Measurements from ENCODE around the gene AQP6. TPM values are rescaled to one million over a fixed set of nuclear protein-coding genes. Genes with fewer than 3 reads are reported as not detected.

The AQP6 gene
- total RNA-seq, 1 donor from 2014 or later = not detected

DNA sequence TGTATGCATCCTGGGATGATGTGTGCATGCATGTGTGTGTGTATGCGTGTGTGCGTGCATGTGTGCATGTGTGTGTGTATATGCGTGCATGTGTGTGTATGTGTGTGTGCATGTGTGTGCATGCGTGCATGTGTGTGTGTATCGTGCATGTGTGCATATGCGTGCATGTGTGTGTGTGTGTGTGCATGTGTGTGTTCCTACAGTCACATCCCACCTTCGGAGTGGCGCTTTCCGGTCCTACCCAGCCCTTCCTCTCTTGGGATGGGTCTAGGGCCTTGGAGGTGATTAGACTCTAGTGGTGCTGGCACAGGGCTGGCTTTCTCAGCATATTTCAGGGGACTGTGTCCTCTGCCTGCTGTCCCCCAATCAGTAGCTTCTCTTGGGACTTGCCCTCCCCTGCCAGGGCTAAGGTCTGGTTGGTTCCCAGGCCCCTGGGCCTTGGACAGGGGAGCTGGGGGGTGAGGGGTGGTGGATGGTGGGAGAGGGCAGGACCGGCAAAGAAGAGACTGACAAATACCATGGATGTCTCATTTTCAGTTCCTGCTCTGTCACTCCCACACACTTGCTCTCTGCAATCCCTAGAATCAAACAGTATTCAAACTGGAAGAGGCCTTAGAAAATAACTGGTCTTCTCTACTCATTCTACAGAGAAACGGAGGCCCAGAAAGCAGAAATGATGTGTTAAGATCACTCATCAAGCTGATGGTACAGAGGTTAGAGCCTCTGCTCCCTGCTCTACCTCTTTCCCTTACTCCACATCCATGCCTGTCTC is 47.1 kb upstream of the AQP6 start:
- TF ChIP-seq, protein P1, sequence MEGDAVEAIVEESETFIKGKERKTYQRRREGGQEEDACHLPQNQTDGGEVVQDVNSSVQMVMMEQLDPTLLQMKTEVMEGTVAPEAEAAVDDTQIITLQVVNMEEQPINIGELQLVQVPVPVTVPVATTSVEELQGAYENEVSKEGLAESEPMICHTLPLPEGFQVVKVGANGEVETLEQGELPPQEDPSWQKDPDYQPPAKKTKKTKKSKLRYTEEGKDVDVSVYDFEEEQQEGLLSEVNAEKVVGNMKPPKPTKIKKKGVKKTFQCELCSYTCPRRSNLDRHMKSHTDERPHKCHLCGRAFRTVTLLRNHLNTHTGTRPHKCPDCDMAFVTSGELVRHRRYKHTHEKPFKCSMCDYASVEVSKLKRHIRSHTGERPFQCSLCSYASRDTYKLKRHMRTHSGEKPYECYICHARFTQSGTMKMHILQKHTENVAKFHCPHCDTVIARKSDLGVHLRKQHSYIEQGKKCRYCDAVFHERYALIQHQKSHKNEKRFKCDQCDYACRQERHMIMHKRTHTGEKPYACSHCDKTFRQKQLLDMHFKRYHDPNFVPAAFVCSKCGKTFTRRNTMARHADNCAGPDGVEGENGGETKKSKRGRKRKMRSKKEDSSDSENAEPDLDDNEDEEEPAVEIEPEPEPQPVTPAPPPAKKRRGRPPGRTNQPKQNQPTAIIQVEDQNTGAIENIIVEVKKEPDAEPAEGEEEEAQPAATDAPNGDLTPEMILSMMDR (IDR thresholded peaks at IDR 0.05) = no peak
- DNase-seq (ENCODE audit: extremely low spot score, unreplicated experiment) = no peak
- Mint-ChIP-seq H3K27me3 (ENCODE audit: unreplicated experiment) (no peaks in the 10 kb centered on the region), H3K36me3 (ENCODE audit: unreplicated experiment) (no peaks in the 10 kb centered on the region), H3K27ac (ENCODE audit: unreplicated experiment) (no peak overlapping the region), H3K4me3 (ENCODE audit: unreplicated experiment) (no peak overlapping the region), H3K4me1 (ENCODE audit: unreplicated experiment) (no peaks in the 10 kb centered on the region), H3K9me3 (ENCODE audit: unreplicated experiment) (no peaks in the 10 kb centered on the region)

DNA sequence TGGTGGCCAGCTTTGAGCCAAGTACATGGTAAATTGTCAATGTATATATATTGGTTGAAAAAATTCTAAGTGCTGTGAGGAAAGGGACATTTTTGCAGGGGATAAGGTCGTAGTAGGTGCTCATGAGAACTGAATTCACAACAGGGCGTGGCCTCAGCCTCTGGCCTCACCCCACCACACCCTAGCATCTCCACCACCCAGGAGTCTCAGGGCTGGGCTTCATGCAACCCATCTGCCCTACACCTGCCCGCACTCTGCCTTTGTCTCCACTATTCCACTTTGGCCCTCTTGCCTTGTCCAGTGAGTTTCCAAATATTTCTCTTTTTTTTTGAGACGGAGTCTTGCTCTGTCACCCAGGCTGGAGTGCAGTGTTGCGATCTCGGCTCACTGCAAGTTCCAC is 44.3 kb upstream of the AQP6 start:
- DNase-seq (ENCODE audit: extremely low spot score, unreplicated experiment) = no peak
- no peak overlapping the region for H3K27ac Mint-ChIP-seq (ENCODE audit: unreplicated experiment)
- TF ChIP-seq, protein P1 (IDR thresholded peaks at IDR 0.05) = no peak
- H3K36me3 Mint-ChIP-seq (ENCODE audit: unreplicated experiment) = no peaks in the 10 kb centered on the region
- no peaks in the 10 kb centered on the region for H3K9me3 Mint-ChIP-seq (ENCODE audit: unreplicated experiment)
- no peaks in the 10 kb centered on the region for H3K27me3 Mint-ChIP-seq (ENCODE audit: unreplicated experiment)
- peaks cover under 1% of the 10 kb centered on the region for H3K4me1 Mint-ChIP-seq (ENCODE audit: unreplicated experiment)
- H3K4me3 Mint-ChIP-seq (ENCODE audit: unreplicated experiment) = no peak overlapping the region

DNA sequence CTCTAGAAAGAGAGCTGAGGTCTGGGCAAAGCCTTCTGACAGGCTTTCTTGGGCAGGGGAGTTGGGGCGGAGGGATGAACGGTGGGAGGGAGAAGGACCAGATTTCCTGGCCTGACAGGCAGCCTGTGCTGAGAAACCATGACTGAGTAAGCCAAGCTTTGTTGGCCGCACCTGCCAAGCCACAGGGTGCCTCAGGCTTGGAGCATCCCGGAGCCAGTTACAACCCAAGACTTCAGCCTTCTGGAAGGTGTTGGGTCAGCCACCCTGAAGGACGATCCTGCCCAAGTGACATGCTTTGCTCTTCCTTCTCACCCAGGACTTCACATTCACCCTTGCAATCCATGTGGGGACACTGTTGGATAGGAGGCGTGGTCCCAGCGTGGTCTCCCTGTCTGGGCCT is 43.2 kb upstream of the AQP6 start:
- TF ChIP-seq, protein P1 (IDR thresholded peaks at IDR 0.05) = no peak
- no peak overlapping the region for H3K4me3 Mint-ChIP-seq (ENCODE audit: unreplicated experiment)
- H3K36me3 Mint-ChIP-seq (ENCODE audit: unreplicated experiment) = no peaks in the 10 kb centered on the region
- no peak for DNase-seq (ENCODE audit: extremely low spot score, unreplicated experiment)
- peaks cover 2% of the 10 kb centered on the region for H3K9me3 Mint-ChIP-seq (ENCODE audit: unreplicated experiment)
- H3K4me1 Mint-ChIP-seq (ENCODE audit: unreplicated experiment) = peaks cover 7% of the 10 kb centered on the region
- H3K27me3 Mint-ChIP-seq (ENCODE audit: unreplicated experiment) = no peaks in the 10 kb centered on the region
- H3K27ac Mint-ChIP-seq (ENCODE audit: unreplicated experiment) = no peak overlapping the region

DNA sequence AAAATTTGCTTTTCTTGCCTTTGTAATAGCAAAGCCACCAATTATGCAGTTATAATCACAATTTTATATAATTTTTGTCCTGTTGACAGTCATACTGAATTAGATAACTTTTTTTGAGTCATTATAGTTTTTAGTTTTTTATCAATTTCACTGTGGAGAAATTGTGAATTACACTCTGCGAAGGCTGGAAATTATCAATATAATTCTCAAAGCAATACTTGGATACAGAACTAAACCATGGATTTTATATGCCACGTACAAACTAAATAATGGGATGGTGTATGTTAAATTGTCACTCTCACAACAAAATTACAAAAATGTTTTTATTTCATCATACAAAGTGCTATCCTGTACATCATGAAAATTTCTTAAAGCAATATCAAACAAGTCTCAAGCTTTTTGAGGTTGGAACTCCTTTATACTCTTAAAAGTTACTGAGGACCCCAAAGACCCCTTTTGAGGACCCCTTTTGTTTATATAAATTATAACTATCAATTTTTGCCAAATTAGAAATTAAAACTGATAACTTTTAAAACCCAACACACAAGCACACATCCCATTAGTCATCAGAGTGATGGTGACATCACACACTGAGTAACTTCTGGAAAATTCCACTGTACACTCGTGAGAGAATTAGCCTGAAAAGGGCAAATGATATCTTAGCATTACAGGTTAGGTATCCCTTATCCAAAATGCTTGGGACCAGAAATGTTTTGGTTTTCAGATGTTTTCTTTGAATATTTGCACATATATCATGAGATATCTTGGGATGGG is 42.0 kb upstream of the AQP6 start:
- no peak overlapping the region for H3K27ac Mint-ChIP-seq (ENCODE audit: unreplicated experiment)
- H3K27me3 Mint-ChIP-seq (ENCODE audit: unreplicated experiment) = no peaks in the 10 kb centered on the region
- H3K9me3 Mint-ChIP-seq (ENCODE audit: unreplicated experiment) = peaks cover 8% of the 10 kb centered on the region
- no peak overlapping the region for H3K4me3 Mint-ChIP-seq (ENCODE audit: unreplicated experiment)
- TF ChIP-seq, protein P1 (IDR thresholded peaks at IDR 0.05) = no peak
- H3K36me3 Mint-ChIP-seq (ENCODE audit: unreplicated experiment) = no peaks in the 10 kb centered on the region
- H3K4me1 Mint-ChIP-seq (ENCODE audit: unreplicated experiment) = peaks cover 10% of the 10 kb centered on the region
- DNase-seq (ENCODE audit: extremely low spot score, unreplicated experiment) = no peak

DNA sequence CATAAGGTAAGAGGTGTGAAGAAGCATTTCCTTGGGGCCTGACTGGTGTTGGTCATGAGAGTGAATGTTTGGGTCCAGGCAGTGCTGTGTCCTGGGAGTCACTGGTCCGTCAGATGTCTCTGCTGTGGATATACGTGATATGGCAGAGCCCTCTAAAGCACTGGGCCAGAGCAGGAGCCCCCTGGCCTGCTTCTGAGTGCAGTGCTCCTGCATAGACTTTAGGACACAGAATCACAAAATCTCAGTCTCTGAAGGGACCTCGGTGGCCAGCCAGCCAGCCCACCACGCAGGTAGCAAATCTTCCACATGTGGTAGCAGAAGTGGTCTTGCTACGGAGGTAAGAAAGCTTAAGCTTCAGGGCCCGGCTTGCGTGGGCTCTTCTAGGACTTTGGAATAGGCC is 40.7 kb upstream of the AQP6 start:
- no peaks in the 10 kb centered on the region for H3K36me3 Mint-ChIP-seq (ENCODE audit: unreplicated experiment)
- DNase-seq (ENCODE audit: extremely low spot score, unreplicated experiment) = no peak
- TF ChIP-seq, protein P1 (IDR thresholded peaks at IDR 0.05) = no peak
- no peak overlapping the region for H3K4me3 Mint-ChIP-seq (ENCODE audit: unreplicated experiment)
- H3K4me1 Mint-ChIP-seq (ENCODE audit: unreplicated experiment) = peaks cover 10% of the 10 kb centered on the region
- H3K9me3 Mint-ChIP-seq (ENCODE audit: unreplicated experiment) = peaks cover 8% of the 10 kb centered on the region
- no peaks in the 10 kb centered on the region for H3K27me3 Mint-ChIP-seq (ENCODE audit: unreplicated experiment)
- H3K27ac Mint-ChIP-seq (ENCODE audit: unreplicated experiment) = no peak overlapping the region
